HG02943 (cell line): ENCODE data around the gene SLC2A11.
"Not testable (repeated sequence)": the region's sequence is repeated elsewhere in the genome, so short reads cannot be mapped to it uniquely, and the experiment has no call there.

Source experiments
- ATAC-seq: cut with Tn5 transposase; IDR thresholded peaks from one replicate; pipeline ENCODE4 v1.9.1; 2021; ENCODE audit warnings: mild to moderate bottlenecking, low read depth, moderate library complexity; ENCODE audit not compliant: unreplicated experiment

SLC2A11 gene

GRCh38 chr22:23903328-23903971 is 45.8 kb downstream of the SLC2A11 start:
- no peak for ATAC-seq

GRCh38 chr22:23904573-23905254 is 47.0 kb downstream of the SLC2A11 start:
- ATAC-seq: no peak

GRCh38 chr22:23906641-23907040 is 49.0 kb downstream of the SLC2A11 start:
- ATAC-seq: no peak

GRCh38 chr22:23907423-23907822 is 49.7 kb downstream of the SLC2A11 start:
- not testable (repeated sequence) for ATAC-seq

GRCh38 chr22:23908587-23909205 is 51.0 kb downstream of the SLC2A11 start:
- no peak for ATAC-seq

GRCh38 chr22:23909296-23909898 is 51.7 kb downstream of the SLC2A11 start:
- ATAC-seq: no peak

- no peak for ATAC-seq
Measured at GRCh38 chr22:23910496-23911190, 53.0 kb downstream of the SLC2A11 start.

- ATAC-seq: no peak
Measured at GRCh38 chr22:23911318-23911980, 53.8 kb downstream of the SLC2A11 start.

- no peak for ATAC-seq
Measured at GRCh38 chr22:23912293-23912903, 54.7 kb downstream of the SLC2A11 start.

- ATAC-seq: peak; percentile 24
Measured at GRCh38 chr22:23913306-23913660, 55.6 kb downstream of the SLC2A11 start.

- peak; percentile 84 for ATAC-seq
Measured at GRCh38 chr22:23913661-23914353, 56.1 kb downstream of the SLC2A11 start.

- ATAC-seq: no peak
Measured at GRCh38 chr22:23915290-23915689, 57.6 kb downstream of the SLC2A11 start.

GRCh38 chr22:23920267-23920611 is 62.6 kb downstream of the SLC2A11 start:
- not testable (repeated sequence) for ATAC-seq

- not testable (repeated sequence) for ATAC-seq
Measured at GRCh38 chr22:23921586-23922201, 64.0 kb downstream of the SLC2A11 start.

- no peak for ATAC-seq
Measured at GRCh38 chr22:23922921-23923320, 65.2 kb downstream of the SLC2A11 start.

GRCh38 chr22:23925020-23925606 is 67.4 kb downstream of the SLC2A11 start:
- ATAC-seq: no peak

- ATAC-seq: no peak
Measured at GRCh38 chr22:23926561-23926960, 68.9 kb downstream of the SLC2A11 start.
